ENCODE measurements around the gene METTL22.

The METTL22 gene

DNA sequence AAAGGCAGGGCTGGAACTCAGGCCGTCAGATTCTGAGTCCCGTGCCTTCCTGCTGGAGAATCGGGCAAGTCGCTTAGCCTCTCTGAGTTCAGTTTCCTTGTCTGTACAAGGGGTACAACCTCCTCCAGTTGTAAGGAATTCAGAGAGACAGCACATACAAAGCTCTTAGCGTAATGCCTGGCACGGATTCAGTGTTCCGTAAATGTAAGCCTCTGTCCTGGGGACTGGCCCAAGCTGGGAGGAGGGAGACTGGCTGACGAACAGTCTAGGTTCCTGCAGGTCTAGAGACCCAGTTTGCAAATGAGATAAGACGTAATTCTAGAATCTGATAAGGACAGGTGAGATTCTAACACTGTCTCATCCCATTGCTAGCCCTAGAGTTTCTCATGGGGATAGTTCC is 9.9 kb downstream of the METTL22 start:
- TF ChIP-seq, protein P1, sequence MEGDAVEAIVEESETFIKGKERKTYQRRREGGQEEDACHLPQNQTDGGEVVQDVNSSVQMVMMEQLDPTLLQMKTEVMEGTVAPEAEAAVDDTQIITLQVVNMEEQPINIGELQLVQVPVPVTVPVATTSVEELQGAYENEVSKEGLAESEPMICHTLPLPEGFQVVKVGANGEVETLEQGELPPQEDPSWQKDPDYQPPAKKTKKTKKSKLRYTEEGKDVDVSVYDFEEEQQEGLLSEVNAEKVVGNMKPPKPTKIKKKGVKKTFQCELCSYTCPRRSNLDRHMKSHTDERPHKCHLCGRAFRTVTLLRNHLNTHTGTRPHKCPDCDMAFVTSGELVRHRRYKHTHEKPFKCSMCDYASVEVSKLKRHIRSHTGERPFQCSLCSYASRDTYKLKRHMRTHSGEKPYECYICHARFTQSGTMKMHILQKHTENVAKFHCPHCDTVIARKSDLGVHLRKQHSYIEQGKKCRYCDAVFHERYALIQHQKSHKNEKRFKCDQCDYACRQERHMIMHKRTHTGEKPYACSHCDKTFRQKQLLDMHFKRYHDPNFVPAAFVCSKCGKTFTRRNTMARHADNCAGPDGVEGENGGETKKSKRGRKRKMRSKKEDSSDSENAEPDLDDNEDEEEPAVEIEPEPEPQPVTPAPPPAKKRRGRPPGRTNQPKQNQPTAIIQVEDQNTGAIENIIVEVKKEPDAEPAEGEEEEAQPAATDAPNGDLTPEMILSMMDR (IDR thresholded peaks at IDR 0.05; ENCODE audit: unreplicated experiment in 3 of 3): no peak
- Mint-ChIP-seq H3K27ac (no peak overlapping the region), H3K4me3 (no peak overlapping the region), H3K9me3 (no peaks in the 10 kb centered on the region), H3K4me1 (peaks cover 8% of the 10 kb centered on the region), H3K27me3 (ENCODE audit: low read depth) (no peaks in the 10 kb centered on the region), H3K36me3 (ENCODE audit: low read depth) (peaks cover 68% of the 10 kb centered on the region)

GRCh38 chr16:8631818-8632465 is 10.4 kb downstream of the METTL22 start:
- Mint-ChIP-seq H3K4me1 (peaks cover 6% of the 10 kb centered on the region), H3K27me3 (ENCODE audit: low read depth) (no peaks in the 10 kb centered on the region), H3K9me3 (no peaks in the 10 kb centered on the region)

DNA sequence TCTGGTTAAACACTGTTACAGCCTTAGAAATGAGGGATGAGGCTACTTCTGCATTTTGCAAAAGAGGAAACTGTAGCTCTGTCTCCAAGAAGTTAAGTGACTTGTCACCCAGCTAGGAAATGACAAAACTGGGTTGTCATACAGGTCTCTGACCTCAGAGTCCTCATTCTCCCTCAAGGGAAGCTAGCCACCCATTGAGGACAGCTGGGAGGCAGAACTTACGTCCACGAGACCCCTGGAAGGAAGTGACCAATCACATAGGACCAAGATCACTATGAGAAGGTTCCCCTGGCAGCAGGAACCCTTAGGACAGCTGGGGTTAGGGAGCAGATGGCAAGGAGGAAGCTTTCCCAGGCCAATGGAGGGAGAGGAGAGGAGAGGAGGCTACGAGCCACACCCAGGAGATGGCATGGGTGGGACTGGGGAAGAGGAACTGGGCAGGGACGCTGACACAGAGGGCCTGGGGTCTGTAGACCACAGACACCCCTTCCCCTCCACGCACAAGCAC is 11.2 kb downstream of the METTL22 start:
- Mint-ChIP-seq H3K27me3 (ENCODE audit: low read depth) (no peaks in the 10 kb centered on the region), H3K4me1 (no peaks in the 10 kb centered on the region), H3K9me3 (no peaks in the 10 kb centered on the region), H3K27ac (no peak overlapping the region), H3K36me3 (ENCODE audit: low read depth) (peaks cover 65% of the 10 kb centered on the region), H3K4me3 (no peak overlapping the region)
- TF ChIP-seq, protein P1 (IDR thresholded peaks at IDR 0.05; ENCODE audit: unreplicated experiment in 3 of 3): no peak

More at GRCh38 chr16:8631818-8632465, 10.4 kb downstream of the METTL22 start:
- TF ChIP-seq, protein P1 (IDR thresholded peaks at IDR 0.05; ENCODE audit: unreplicated experiment in 3 of 3): no peak
- no peak overlapping the region for H3K4me3 Mint-ChIP-seq
- H3K36me3 Mint-ChIP-seq (ENCODE audit: low read depth): peaks cover 70% of the 10 kb centered on the region
- no peak overlapping the region for H3K27ac Mint-ChIP-seq

- no peaks in the 10 kb centered on the region for H3K9me3 Mint-ChIP-seq
- H3K4me1 Mint-ChIP-seq: no peaks in the 10 kb centered on the region
- no peaks in the 10 kb centered on the region for H3K27me3 Mint-ChIP-seq (ENCODE audit: low read depth)
- TF ChIP-seq, protein P1 (IDR thresholded peaks at IDR 0.05; ENCODE audit: unreplicated experiment in 3 of 3): peak; percentile 53 to 64 (median 60)
- H3K36me3 Mint-ChIP-seq (ENCODE audit: low read depth): peaks cover 65% of the 10 kb centered on the region
- no peak overlapping the region for H3K27ac Mint-ChIP-seq
- no peak overlapping the region for H3K4me3 Mint-ChIP-seq
Measured at GRCh38 chr16:8634991-8635736, 13.7 kb downstream of the METTL22 start.

DNA sequence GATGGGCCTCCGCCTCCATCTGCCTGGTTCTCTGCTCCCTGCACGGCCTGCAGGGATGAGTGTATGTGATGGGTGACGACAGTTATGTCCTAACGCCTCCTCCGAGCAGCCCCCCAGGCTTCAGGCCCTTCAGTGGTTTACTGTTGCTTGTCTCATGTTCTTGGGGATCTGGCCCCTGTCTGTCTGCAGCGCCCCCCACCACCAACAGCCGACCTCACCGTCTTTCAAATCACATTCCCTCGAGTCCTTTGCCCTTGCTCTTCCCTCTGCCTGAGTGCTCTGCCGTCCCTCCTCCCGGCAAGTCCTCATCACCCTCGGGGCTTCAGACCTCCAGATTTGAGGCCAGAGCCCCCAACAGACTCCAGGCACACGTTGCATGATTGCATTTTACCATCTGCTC is 18.2 kb downstream of the METTL22 start:
- Mint-ChIP-seq H3K4me1 (no peaks in the 10 kb centered on the region), H3K36me3 (ENCODE audit: low read depth) (peaks cover 81% of the 10 kb centered on the region), H3K27ac (no peak overlapping the region), H3K27me3 (ENCODE audit: low read depth) (no peaks in the 10 kb centered on the region), H3K4me3 (no peak overlapping the region), H3K9me3 (no peaks in the 10 kb centered on the region)
- TF ChIP-seq, protein P1 (IDR thresholded peaks at IDR 0.05; ENCODE audit: unreplicated experiment in 3 of 3): no peak

Data from nephron (organoid).